Osteoblast (primary cell): ENCODE data around the gene CPT1C. TPM values are rescaled to one million over a fixed set of nuclear protein-coding genes. Genes with fewer than 3 reads are reported as not detected.

Experiments used
- DNase-seq: peaks from one replicate; pipeline ENCODE4 v3.0.0; 2011; ENCODE audit warnings: low spot score, mixed read lengths; ENCODE audit not compliant: insufficient read length; ENCODE audit errors: missing footprints
- H2AFZ ChIP-seq: 2 replicates; pipeline ENCODE4 v1.6.0; 2011; ENCODE audit warnings: mild to moderate bottlenecking, low read length
- H3K27ac ChIP-seq: 2 replicates; pipeline ENCODE4 v1.5.1; 2011; ENCODE audit warnings: mild to moderate bottlenecking, low read depth, low read length, moderate library complexity
- H3K27me3 ChIP-seq: 2 replicates; pipeline ENCODE4 v1.6.0; 2012; ENCODE audit warnings: mild to moderate bottlenecking, control low read depth, inconsistent platforms, low read length, moderate library complexity; ENCODE audit not compliant: insufficient read depth
- H3K36me3 ChIP-seq: 2 replicates; pipeline ENCODE4 v1.5.1; 2011; ENCODE audit warnings: mild to moderate bottlenecking, low read length, control low read depth, moderate library complexity; ENCODE audit not compliant: insufficient read depth
- H3K4me1 ChIP-seq: 2 replicates; pipeline ENCODE4 v1.5.1; 2011; ENCODE audit warnings: mild to moderate bottlenecking, low read length, control low read depth, moderate library complexity; ENCODE audit not compliant: insufficient read depth
- H3K4me2 ChIP-seq: 2 replicates; pipeline ENCODE4 v1.6.0; 2011; ENCODE audit warnings: mild to moderate bottlenecking, low read length; ENCODE audit not compliant: insufficient read depth
- H3K4me3 ChIP-seq: fragments of 200-600 bp; sonication (generic); 3 replicates; pipeline ENCODE4 v1.5.1; 2012; ENCODE audit warnings: mild to moderate bottlenecking, low read length, inconsistent platforms; ENCODE audit not compliant: insufficient read depth
- H3K79me2 ChIP-seq: 2 replicates; pipeline ENCODE4 v1.6.0; 2012; ENCODE audit warnings: mild to moderate bottlenecking, low read length, control low read depth, inconsistent platforms; ENCODE audit not compliant: insufficient read depth
- H3K9me3 ChIP-seq: 2 replicates; pipeline ENCODE4 v1.5.1; 2011; ENCODE audit warnings: low read depth, low read length, control low read depth
- H4K20me1 ChIP-seq: 2 replicates; pipeline ENCODE4 v1.6.0; 2012; ENCODE audit warnings: mild to moderate bottlenecking, low read length, control low read depth; ENCODE audit not compliant: insufficient read depth
- total RNA-seq: library from RNA; depleted of rRNA; stranded (reverse); fragments of >200 nt; gene quantifications from 2 replicates; pipeline ENCODE4 v1.2.3, GENCODE V29; 2012
- TF ChIP-seq, protein P1 (sequence below): IDR thresholded peaks from 2 replicates; pipeline ENCODE4 v1.5.1; 2011; ENCODE audit warnings: mild to moderate bottlenecking, low read depth, low read length, moderate library complexity; ENCODE audit errors: extremely low read depth

The CPT1C gene
- total RNA-seq, 1 donor: 17.0 TPM

GRCh38 chr19:49667473-49667872 is 23.4 kb upstream of the CPT1C start:
- no peak overlapping the region for H3K27ac ChIP-seq
- no peaks in the 10 kb centered on the region for H3K9me3 ChIP-seq
- DNase-seq: no peak
- TF ChIP-seq, protein P1, sequence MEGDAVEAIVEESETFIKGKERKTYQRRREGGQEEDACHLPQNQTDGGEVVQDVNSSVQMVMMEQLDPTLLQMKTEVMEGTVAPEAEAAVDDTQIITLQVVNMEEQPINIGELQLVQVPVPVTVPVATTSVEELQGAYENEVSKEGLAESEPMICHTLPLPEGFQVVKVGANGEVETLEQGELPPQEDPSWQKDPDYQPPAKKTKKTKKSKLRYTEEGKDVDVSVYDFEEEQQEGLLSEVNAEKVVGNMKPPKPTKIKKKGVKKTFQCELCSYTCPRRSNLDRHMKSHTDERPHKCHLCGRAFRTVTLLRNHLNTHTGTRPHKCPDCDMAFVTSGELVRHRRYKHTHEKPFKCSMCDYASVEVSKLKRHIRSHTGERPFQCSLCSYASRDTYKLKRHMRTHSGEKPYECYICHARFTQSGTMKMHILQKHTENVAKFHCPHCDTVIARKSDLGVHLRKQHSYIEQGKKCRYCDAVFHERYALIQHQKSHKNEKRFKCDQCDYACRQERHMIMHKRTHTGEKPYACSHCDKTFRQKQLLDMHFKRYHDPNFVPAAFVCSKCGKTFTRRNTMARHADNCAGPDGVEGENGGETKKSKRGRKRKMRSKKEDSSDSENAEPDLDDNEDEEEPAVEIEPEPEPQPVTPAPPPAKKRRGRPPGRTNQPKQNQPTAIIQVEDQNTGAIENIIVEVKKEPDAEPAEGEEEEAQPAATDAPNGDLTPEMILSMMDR: no peak
- peaks cover 17% of the 10 kb centered on the region for H3K36me3 ChIP-seq
- H3K4me1 ChIP-seq: peaks cover 17% of the 10 kb centered on the region
- no peak overlapping the region for H3K4me3 ChIP-seq
- H3K4me2 ChIP-seq: no peak overlapping the region
- H3K79me2 ChIP-seq: peaks cover 35% of the 10 kb centered on the region
- peaks cover 4% of the 10 kb centered on the region for H4K20me1 ChIP-seq
- H3K27me3 ChIP-seq: no peaks in the 10 kb centered on the region
- H2AFZ ChIP-seq: no peak overlapping the region

DNA sequence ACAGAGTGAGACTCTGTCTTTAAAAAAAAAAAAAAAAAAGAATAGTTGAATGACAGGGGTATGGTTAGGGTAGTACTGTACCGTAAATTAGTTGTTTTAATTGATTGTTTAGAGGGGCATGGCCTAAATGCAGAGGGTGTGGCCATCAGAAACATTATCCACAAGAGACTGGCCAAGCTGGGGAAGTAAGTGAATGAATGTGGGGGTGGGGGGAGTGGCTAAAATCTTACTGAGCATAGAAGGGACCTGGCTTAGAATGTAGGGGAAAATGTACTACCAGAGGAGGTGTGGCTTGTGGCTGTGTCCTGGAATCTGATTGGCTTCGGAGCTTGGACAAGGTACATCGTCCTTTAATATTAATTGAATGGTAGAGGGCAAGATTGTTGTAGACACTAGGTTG is 21.4 kb upstream of the CPT1C start:
- Histone ChIP-seq H3K79me2 (peaks cover 23% of the 10 kb centered on the region), H3K27ac (no peak overlapping the region), H4K20me1 (no peaks in the 10 kb centered on the region), H3K9me3 (no peaks in the 10 kb centered on the region), H3K27me3 (no peaks in the 10 kb centered on the region), H3K4me3 (no peak overlapping the region), H3K4me2 (no peak overlapping the region), H3K36me3 (peaks cover 9% of the 10 kb centered on the region), H3K4me1 (peaks cover 13% of the 10 kb centered on the region), H2AFZ (no peak overlapping the region)
- TF ChIP-seq, protein P1: no peak
- DNase-seq: no peak

DNA sequence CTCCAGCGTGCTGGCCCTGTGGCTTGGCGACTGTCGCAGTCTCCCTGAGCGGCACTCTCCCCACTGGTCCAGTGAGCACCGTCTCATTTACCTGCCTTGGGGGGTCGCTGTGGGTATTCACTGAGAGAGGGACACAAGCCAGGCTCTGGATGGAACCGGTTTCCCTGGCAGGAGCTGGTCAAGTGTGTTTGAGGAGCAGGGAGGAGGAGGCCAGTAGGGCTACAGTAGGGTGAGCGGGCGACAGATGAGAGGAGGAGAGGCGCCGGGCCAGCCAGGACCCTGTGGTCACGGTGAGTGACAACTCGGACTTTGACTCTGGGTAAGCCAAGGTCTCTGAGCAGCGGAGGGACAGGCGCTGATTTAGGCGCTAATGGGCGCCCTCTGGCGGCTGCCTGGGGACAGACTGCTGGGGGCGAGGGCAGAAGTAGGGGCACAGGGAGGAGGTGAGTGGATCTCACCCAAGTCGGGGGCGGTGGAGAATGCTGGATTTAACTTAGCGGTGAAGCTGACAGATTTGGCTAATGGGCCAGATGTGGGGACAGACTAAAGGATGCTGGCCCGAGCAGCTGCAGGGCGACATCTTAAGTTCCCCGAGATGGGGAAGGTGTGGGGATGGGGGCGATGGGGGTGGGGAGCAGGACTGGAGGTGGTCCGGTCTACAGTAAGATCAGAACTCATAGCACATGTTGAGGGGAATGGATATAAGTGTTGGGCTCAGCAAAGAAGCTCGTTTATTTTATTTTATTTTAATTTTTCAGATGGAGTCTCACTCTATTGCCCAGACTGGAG is 18.6 kb upstream of the CPT1C start:
- TF ChIP-seq, protein P1: peak; percentile 87
- DNase-seq: peak; percentile 98
- Histone ChIP-seq H3K79me2 (peaks cover 8% of the 10 kb centered on the region), H3K4me2 (peak overlapping the region; percentile 63), H3K9me3 (no peaks in the 10 kb centered on the region), H3K27me3 (no peaks in the 10 kb centered on the region), H3K27ac (no peak overlapping the region), H3K36me3 (peaks cover 9% of the 10 kb centered on the region), H3K4me1 (peaks cover 7% of the 10 kb centered on the region), H2AFZ (peak overlapping the region; percentile 69), H3K4me3 (peak overlapping the region; percentile 49), H4K20me1 (no peaks in the 10 kb centered on the region)

DNA sequence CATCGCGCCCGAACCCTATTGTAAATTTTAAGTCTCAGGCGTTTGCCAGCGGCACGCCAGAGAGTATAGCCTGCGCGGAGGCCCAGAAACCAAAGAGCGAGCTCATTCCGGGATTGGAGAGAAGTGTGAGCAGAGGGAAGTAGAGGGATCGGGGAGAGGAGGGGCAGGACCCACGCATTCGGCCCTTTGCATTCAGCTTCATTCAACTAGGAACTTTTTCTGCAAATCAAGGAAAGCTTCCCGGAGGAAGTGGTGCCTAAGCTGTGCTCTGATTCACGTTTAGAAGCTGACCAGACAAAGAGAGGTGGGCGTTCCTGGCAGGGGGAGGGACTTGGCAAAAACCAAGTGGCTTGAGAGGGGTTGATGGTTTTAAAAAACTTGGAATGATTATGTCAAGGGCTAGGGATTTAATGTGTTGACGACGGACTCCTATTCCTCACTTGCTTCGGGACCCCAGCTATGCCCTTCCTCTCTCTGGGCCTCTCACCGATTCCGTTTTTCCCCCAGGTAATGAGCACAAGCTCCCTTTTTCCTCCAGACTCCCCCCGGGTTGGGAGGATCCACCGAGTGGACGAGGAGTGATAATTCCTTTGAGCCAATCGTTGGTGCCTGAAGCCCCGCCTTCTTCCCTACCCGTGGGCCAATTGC is 14.7 kb upstream of the CPT1C start:
- Histone ChIP-seq H3K4me2 (peak overlapping the region; percentile 100), H3K9me3 (no peaks in the 10 kb centered on the region), H3K79me2 (peaks cover 40% of the 10 kb centered on the region), H4K20me1 (peaks cover 26% of the 10 kb centered on the region), H3K27ac (peak overlapping the region; percentile 100), H3K4me1 (peaks cover 21% of the 10 kb centered on the region), H3K27me3 (no peaks in the 10 kb centered on the region), H3K36me3 (no peaks in the 10 kb centered on the region), H3K4me3 (peak overlapping the region; percentile 75), H2AFZ (peak overlapping the region; percentile 100)
- TF ChIP-seq, protein P1: no peak
- DNase-seq: peak; percentile 100
